ENCODE measurements around the gene LETMD1.
"Not testable (repeated sequence)": the region's sequence is repeated elsewhere in the genome, so short reads cannot be mapped to it uniquely, and the experiment has no call there.

Gene LETMD1

DNA sequence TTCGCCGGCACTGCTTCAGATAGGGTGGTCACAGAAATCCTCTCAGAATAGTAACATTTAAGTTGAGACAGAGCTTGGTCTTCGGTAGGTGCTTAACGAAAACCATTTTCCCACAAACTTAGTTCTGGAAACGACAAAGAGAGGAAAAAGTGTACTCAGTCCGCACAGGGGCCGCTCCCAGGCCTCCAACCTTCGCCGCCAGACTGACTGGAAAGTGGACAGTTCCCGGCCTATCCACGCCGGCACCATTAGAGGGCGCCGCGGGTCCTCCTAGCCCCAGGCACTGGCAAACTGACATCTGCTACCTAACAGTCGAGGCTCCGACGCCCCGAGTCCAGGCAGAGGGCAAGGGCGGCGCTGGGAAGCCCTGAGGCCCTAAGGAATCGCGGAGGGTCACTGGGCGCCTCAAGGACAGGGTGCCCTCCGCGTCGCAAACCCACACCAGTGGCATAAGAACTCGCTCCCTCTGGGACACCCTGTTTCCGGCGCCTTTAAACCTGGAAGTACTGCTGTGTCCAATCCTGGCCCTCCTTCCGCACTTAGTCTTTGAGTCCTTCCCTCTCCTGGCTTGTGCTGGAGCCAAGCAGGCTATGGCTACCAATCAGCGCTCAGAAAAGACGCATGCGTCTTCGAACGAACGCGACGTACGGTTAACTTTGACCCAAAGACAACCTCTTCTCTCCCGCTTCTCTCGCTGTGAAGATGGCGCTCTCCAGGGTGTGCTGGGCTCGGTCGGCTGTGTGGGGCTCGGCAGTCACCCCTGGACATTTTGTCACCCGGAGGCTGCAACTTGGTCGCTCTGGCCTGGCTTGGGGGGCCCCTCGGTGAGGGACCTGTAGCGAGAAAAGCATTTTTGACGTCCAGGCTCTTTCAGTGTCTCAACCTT, at the start of gene LETMD1:
TSS of gene LETMD1 (plus strand) at position 673 of the 886 bp plus-strand sequence. CDS start at position 703, 30 bp downstream.
- peak; percentile 94 for DNase-seq

GRCh38 chr12:50999093-50999492, 49.0 kb upstream of the LETMD1 start:
- no peak for DNase-seq

GRCh38 chr12:51000245-51000644, 47.9 kb upstream of the LETMD1 start:
- no peak for DNase-seq

GRCh38 chr12:51001799-51002198, 46.3 kb upstream of the LETMD1 start:
- no peak for DNase-seq

GRCh38 chr12:51004504-51004903, 43.6 kb upstream of the LETMD1 start:
- no peak for DNase-seq

DNA sequence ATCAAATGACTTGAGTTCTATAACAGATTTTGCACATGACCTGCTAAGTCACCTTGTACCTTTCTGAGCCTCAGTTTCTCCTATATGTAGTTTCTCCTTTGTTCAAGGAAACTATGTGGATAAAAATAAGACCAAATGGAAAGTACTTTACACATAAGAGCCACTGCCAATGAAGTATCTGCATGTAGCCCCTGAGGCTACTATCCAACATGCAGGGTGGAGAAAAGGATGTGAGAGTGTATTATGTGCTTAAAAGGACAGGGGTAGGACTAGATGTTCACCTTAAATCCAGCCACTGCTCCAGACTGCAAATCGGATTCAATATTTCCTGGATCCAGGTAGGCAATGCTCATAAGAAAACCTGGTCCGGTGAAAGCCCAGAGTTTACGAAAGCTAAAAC, 43.1 kb upstream of the LETMD1 start:
- DNase-seq: no peak

DNA sequence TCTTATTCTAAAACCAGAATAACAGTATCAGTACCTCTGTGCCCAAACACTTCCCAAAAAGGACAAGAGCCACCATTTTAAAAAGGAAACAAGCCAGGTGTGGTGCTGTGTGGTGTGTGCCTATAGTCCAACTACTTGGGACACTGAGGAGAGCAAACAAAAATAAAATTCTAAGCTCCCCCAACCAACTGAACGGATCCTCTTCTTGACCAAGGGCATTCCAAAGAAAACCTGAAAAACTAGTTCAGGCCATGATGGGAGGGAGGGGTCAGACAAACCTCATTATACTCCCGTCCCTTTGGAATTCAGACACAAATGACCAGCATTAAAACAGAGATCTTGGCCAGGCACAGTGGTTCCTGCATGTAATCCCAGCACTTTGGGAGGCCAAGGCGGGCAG, 42.5 kb upstream of the LETMD1 start:
- DNase-seq: no peak

GRCh38 chr12:51008329-51009055, 39.6 kb upstream of the LETMD1 start:
- DNase-seq: no peak

GRCh38 chr12:51009056-51009440, 39.1 kb upstream of the LETMD1 start:
- DNase-seq: no peak

DNA sequence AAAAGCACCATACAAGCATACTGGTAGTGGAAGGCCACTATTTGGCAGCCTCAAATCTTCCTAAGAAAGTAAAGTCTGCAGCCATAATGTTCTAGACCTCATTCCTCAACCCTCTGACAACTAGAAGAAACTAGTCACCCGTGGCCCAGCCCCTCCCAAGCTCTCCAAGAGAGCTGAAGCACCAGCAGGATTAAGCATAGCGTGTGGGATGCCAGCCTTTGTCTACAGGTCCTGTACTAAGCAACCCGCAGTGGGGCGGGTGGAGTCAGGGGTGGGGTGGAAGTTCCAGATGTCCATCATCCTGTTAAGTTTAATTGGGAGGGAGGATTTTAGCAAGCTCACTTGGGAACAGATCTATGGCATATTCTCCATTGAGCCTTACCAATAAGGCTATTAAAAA, 36.2 kb upstream of the LETMD1 start:
- no peak for DNase-seq

DNA sequence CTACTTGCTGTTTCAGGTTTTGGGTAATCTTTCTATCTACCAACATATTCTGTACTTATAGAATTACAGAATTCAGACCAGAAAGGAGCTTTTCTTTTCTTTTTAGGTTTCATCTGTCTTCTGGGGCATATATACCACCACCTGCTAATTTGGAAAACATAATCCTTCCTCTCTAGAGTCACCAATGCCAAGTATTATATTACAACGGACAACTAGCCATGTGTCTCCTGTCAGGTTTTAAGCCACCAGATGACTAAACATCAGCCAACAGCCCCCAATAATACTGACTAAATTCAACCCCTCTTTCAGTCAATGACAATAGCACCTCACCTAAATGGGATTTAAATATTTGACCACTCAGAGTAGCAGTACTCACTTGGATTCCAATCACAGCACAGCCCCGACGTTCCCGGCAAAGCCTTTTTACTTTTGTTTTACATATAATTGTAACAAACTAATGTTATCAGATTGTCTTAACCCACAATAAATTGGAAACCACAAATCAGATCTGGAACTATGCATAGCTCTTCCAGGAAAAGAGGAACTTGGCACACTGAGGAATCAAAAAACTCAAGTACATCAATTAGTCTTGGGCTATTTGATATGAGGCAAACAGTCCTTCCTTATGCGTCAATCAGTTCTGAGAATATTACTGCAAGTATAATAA, 35.4 kb upstream of the LETMD1 start:
- DNase-seq: no peak

- DNase-seq: no peak
Observed at GRCh38 chr12:51013441-51013840, 34.7 kb upstream of the LETMD1 start.

GRCh38 chr12:51014467-51014866, 33.7 kb upstream of the LETMD1 start:
- DNase-seq: not testable (repeated sequence)

DNA sequence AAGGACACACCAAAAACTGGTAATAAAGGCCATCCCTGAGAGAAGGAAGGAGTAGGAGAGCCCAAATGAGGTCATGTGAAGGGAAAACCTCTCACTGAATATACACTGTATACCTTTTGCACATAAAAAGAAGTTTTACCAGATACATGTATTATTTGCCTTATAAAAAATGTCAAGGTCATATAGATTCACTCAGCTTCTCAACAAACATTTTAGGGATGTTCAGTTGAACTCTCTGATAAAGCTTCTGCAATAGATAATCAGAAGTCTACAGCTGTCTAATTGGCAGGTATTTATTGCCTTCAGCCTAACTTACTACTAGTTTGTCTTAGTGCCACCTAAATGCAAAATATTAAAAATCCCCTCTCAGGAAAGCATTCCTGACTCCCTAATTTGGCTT, 30.7 kb upstream of the LETMD1 start:
- no peak for DNase-seq

DNA sequence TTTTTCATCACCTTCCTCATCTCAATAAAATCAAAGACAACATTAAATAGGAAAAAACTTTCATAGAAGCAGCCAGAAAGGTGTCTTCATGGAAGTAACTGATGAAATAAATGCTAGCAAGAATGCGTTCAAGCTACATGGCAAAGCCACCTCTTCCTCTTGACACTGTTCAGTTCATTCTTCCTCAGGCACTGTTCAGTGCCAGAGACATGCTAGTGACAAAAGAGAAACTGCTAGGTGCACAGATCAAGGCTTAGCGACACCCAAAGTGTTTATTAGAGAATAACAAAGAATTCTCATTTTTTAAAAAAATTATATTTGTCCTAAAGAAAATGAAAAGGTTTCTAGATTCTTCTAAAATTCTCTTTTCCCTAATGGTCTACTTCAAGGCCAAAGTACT, 29.2 kb upstream of the LETMD1 start:
- no peak for DNase-seq

DNA sequence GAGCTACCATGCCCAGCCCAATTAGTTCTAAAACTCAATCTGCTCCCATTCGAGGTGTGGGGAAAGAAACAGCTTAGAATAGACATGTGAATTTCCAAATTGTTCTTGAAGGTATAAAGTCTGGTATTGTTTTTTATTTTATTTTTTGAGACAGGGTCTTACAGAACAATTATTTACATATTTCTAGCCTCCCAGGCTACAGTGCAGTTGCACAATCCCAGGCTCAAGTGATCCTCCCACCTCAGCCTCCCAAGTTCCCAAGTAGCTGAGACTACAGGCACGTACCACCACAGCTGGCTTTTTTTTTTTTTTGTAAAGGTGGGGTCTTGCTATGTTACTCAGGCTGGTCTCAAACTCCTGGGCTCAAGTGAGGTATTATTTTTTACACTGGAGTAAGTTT, 28.2 kb upstream of the LETMD1 start:
- no peak for DNase-seq

- DNase-seq: no peak
Observed at GRCh38 chr12:51020448-51021182, 27.5 kb upstream of the LETMD1 start.

DNA sequence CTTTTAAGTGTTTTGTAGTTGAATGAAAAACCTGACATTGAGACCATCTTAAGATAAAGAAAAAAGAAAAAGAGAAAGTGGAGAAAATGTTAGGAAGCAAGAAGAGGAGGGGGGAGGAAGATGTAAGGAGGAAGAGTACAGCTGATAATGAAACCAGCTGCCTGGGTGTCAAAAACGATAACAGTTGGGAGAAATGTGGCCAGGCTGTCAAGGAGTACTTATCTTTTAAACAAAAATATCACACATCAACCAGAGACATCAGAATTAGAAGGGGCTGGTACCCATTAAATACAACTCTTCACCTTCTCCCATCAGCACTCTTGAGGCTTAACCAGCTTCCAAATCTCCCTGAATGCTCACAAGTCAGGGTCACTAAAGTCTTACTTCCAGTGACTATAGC, 26.4 kb upstream of the LETMD1 start:
- no peak for DNase-seq

DNA sequence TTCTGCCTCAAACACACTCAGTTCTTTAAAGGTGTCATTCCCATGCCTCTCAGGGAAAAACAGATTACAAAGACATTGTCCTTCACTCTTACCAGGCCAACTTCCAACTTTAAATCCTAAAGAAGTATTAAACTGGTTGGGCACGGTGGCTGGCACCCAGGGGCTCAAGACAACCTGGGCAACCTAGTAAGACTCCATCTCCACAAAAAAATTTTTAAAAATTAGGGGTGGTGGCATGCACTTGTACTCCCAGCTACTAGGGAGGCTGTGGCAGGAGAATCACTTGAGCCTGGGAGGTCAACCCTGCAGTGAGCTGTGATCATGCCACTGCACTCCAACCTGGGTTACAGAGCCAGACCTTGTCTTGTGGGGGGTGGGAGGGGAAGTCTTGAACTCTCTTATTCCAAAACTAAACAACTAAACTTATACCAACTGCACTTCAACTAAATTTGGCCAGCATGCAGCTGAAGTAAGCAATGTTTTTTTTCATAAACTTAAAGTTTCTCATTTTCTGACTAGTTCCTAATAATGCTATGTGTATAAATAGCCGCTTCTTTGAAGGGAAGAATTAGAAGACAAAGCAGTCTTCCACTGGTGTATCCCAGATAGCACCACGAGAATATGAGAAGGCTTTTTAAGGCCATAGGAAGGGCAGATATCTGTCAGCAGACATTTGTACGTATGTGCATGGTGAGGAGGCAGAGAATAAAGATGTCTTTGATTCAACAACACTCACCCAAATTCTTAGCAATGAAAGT, 24.3 kb upstream of the LETMD1 start:
- no peak for DNase-seq

DNA sequence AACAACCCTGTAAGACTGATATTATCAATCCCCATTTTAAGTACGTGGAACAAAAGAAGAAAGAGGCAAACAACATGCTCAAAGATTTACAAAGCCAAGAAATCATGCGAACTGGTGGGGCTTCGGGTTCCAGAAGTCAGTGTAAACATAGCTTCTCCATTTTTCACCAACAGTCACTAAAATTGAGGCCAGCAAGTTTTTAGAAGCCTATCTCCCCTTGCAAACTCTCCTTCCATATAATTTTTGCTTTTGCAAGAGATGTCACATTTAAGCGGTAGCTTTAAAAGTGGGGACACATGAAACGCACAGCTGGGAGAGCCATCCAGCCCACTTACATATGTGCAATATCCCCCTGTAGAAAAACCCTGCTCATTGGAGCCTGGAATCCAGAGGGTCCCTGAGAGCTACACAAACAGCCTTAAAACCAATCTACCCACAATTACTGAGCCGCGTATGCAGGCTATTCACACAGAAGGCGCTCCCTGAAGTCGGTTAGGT, 22.7 kb upstream of the LETMD1 start:
- no peak for DNase-seq

- DNase-seq: peak; percentile 94
Observed at GRCh38 chr12:51025836-51026638, 22.1 kb upstream of the LETMD1 start, which contains the start of gene SLC11A2. TSS of gene SLC11A2 (minus strand) at chr12:51026384. CDS start at chr12:51010728, 15,656 bp downstream.
